NCI-H82 treated with DMSO at 0.1 percent for 48 hours (cell line): ENCODE data around the gene GFOD2.

Experiments
- DNase-seq: peaks from one replicate; lab custom pipeline; 2025; ENCODE audit not compliant: unreplicated experiment; lab: John Stamatoyannopoulos, UW

The GFOD2 gene

GRCh38 chr16:67733734-67734470 lies 14.8 kb upstream of the GFOD2 start:
- DNase-seq, result no peak

GRCh38 chr16:67731753-67732095 lies 12.6 kb upstream of the GFOD2 start:
- no peak for DNase-seq

- DNase-seq, result no peak
Measured at GRCh38 chr16:67731071-67731752, 12.1 kb upstream of the GFOD2 start.

- DNase-seq, result no peak
Measured at GRCh38 chr16:67730326-67730725, 11.2 kb upstream of the GFOD2 start.

GRCh38 chr16:67729636-67730248 lies 10.6 kb upstream of the GFOD2 start:
- DNase-seq, result no peak

- no peak for DNase-seq
Measured at GRCh38 chr16:67727521-67728485, 8.7 kb upstream of the GFOD2 start.

- DNase-seq, result no peak
Measured at GRCh38 chr16:67726106-67727034, 7.3 kb upstream of the GFOD2 start.

GRCh38 chr16:67723911-67724305 lies 4.8 kb upstream of the GFOD2 start:
- DNase-seq, result no peak

GRCh38 chr16:67723151-67723910 lies 4.2 kb upstream of the GFOD2 start:
- DNase-seq, result no peak

GRCh38 chr16:67720236-67720635 lies 1.1 kb upstream of the GFOD2 start:
- DNase-seq, result no peak

- DNase-seq, result peak; percentile 5
Measured at GRCh38 chr16:67719778-67720144, 645 bp upstream of the GFOD2 start.

GRCh38 chr16:67718668-67719047 lies 458 bp downstream of the GFOD2 start:
- DNase-seq, result no peak

GRCh38 chr16:67716097-67716496 lies 3.0 kb downstream of the GFOD2 start:
- no peak for DNase-seq

GRCh38 chr16:67714522-67714921 lies 4.6 kb downstream of the GFOD2 start:
- no peak for DNase-seq

GRCh38 chr16:67713647-67714273 lies 5.4 kb downstream of the GFOD2 start:
- no peak for DNase-seq

GRCh38 chr16:67710607-67711006 lies 8.5 kb downstream of the GFOD2 start:
- no peak for DNase-seq

- DNase-seq, result no peak
Measured at GRCh38 chr16:67709050-67709449, 10.1 kb downstream of the GFOD2 start.

- no peak for DNase-seq
Measured at GRCh38 chr16:67708368-67708771, 10.7 kb downstream of the GFOD2 start.

GRCh38 chr16:67707790-67708189 lies 11.3 kb downstream of the GFOD2 start:
- DNase-seq, result no peak
